H1 (cell line): Measurements from ENCODE around the gene LPIN2. TPM values are rescaled to one million over a fixed set of nuclear protein-coding genes. Genes with fewer than 3 reads are reported as not detected.

Source experiments
- CTCF ChIA-PET: fragments of 300-600 bp; sonication (Branson Sonifier 250); formaldehyde crosslinking; loops from one replicate; lab custom pipeline; 2021; ENCODE audit not compliant: partially characterized antibody; lab: Charles Lee
- POLR2A ChIA-PET: fragments of 300-600 bp; sonication (Branson Sonifier 250); formaldehyde crosslinking; loops from one replicate; lab custom pipeline; 2021; ENCODE audit warnings: inconsistent platforms; ENCODE audit not compliant: partially characterized antibody; lab: Charles Lee
- DNase-seq, 2 experiments: peaks; one replicate each; pipeline versions ENCODE4 v3.0.0 to v3.0.0-alpha.2; 2010 to 2022; ENCODE audit warnings: low spot score in 2 of 2, low read depth in 1 of 2, mixed read lengths in 1 of 2
- FAIRE-seq: peaks from 2 replicates; lab custom pipeline; 2011; peaks lifted over from hg19 to GRCh38; lab: Jason Lieb, UNC
- H2AFZ ChIP-seq: 2 replicates; pipeline ENCODE4 v1.8.1; 2012; ENCODE audit warnings: low read length, inconsistent platforms
- H2AK5ac ChIP-seq: 2 replicates; pipeline ENCODE4 v1.6.1; 2013; ENCODE audit warnings: low read depth, low read length
- H2BK120ac ChIP-seq: replicated peaks from 2 replicates; pipeline ENCODE3; 2013; ENCODE audit warnings: low read depth, low read length, inconsistent platforms
- H2BK12ac ChIP-seq: 2 replicates; pipeline ENCODE4 v1.6.1; 2013; ENCODE audit warnings: low read depth, low read length
- H2BK15ac ChIP-seq: 2 replicates; pipeline ENCODE4 v1.6.1; 2013; ENCODE audit warnings: low read length
- H2BK20ac ChIP-seq: 2 replicates; pipeline ENCODE4 v1.6.1; 2013; ENCODE audit warnings: low read length
- H2BK5ac ChIP-seq: 2 replicates; pipeline ENCODE4 v1.6.1; 2013; ENCODE audit warnings: low read depth, low read length
- H3K14ac ChIP-seq: 2 replicates; pipeline ENCODE4 v1.6.1; 2013; ENCODE audit warnings: inconsistent platforms; ENCODE audit not compliant: insufficient read length
- H3K18ac ChIP-seq: 2 replicates; pipeline ENCODE4 v1.6.1; 2013; ENCODE audit warnings: low read length; ENCODE audit errors: extremely low read depth
- H3K23ac ChIP-seq: 2 replicates; pipeline ENCODE4 v1.6.1; 2013; ENCODE audit warnings: inconsistent platforms; ENCODE audit not compliant: insufficient read length
- H3K23me2 ChIP-seq: 2 replicates; pipeline ENCODE4 v1.6.1; 2013; ENCODE audit warnings: low read depth, low read length
- H3K27ac ChIP-seq: 2 replicates; pipeline ENCODE4 v1.6.1; 2011; ENCODE audit warnings: low read depth, low read length, inconsistent platforms
- H3K27me3 ChIP-seq, 4 experiments: replicated peaks in 1 of 4; 1 replicate in 1 of 4; 2 replicates in 3 of 4; pipeline versions ENCODE4 v1.6.1 to v1.8.1; 2011 to 2013; ENCODE audit warnings: low read length in 3 of 4, mild to moderate bottlenecking in 3 of 4, inconsistent platforms in 2 of 4, mixed read lengths in 2 of 4, moderate library complexity in 1 of 4; ENCODE audit not compliant: control insufficient read depth in 3 of 4, insufficient read depth in 3 of 4; ENCODE audit errors: extremely low read depth in 1 of 4
- H3K36me3 ChIP-seq, 4 experiments: 2 replicates each; pipeline versions ENCODE4 v1.6.1 to v1.8.1; 2011 to 2013; ENCODE audit warnings: mild to moderate bottlenecking in 4 of 4, low read length in 3 of 4, moderate library complexity in 2 of 4, control low read depth in 1 of 4, inconsistent platforms in 1 of 4; ENCODE audit not compliant: insufficient read depth in 4 of 4, control insufficient read depth in 2 of 4
- H3K4ac ChIP-seq: replicated peaks from 2 replicates; pipeline ENCODE3; 2013; ENCODE audit warnings: low read length, low read depth, mixed read lengths, inconsistent platforms; ENCODE audit not compliant: insufficient read length
- H3K4me1 ChIP-seq, 4 experiments: replicated peaks in 1 of 4; 1 replicate in 1 of 4; 2 replicates in 3 of 4; pipeline versions ENCODE4 v1.6.1 to v1.8.1; 2011 to 2013; ENCODE audit warnings: low read length in 3 of 4, inconsistent platforms in 2 of 4, mixed read lengths in 1 of 4; ENCODE audit not compliant: insufficient read depth in 4 of 4, control insufficient read depth in 3 of 4
- H3K4me2 ChIP-seq, 2 experiments: 2 replicates each; pipeline versions ENCODE4 v1.6.1 to v1.8.1; 2011 to 2013; ENCODE audit warnings: low read depth in 2 of 2, low read length in 2 of 2, control low read depth in 1 of 2, inconsistent platforms in 1 of 2, mild to moderate bottlenecking in 1 of 2; ENCODE audit not compliant: insufficient read depth in 1 of 2
- H3K4me3 ChIP-seq, 4 experiments: fragments of 200-600, 300-600 bp in 1 of 4; sonication (generic), shearing (Covaris generic), sonication (Bioruptor Twin) in 1 of 4; 2 replicates each; pipeline versions ENCODE4 v1.5.1 to v1.8.1; 2011 to 2016; ENCODE audit warnings: low read length in 4 of 4, low read depth in 3 of 4, control low read depth in 2 of 4, inconsistent platforms in 2 of 4, mild to moderate bottlenecking in 2 of 4, mixed read lengths in 1 of 4, moderate library complexity in 1 of 4; ENCODE audit not compliant: insufficient read depth in 2 of 4; ENCODE audit errors: extremely low read depth in 1 of 4
- H3K56ac ChIP-seq: replicated peaks from 2 replicates; pipeline ENCODE3; 2013; ENCODE audit warnings: low read depth, mild to moderate bottlenecking, mixed read lengths, low read length, inconsistent platforms; ENCODE audit not compliant: insufficient read length
- H3K79me1 ChIP-seq: 2 replicates; pipeline ENCODE4 v1.6.1; 2013; ENCODE audit warnings: low read depth, low read length, control low read depth
- H3K79me2 ChIP-seq, 2 experiments: 2 replicates each; pipeline versions ENCODE4 v1.6.1 to v1.8.1; 2012 to 2013; ENCODE audit warnings: low read length in 2 of 2, mild to moderate bottlenecking in 2 of 2, inconsistent platforms in 1 of 2; ENCODE audit not compliant: insufficient read depth in 2 of 2, control insufficient read depth in 1 of 2
- H3K9ac ChIP-seq, 4 experiments: replicated peaks in 1 of 4; 1 replicate in 1 of 4; 2 replicates in 3 of 4; pipeline versions ENCODE4 v1.6.1 to v1.8.1; 2011 to 2013; ENCODE audit warnings: low read depth in 3 of 4, low read length in 3 of 4, control low read depth in 2 of 4, mild to moderate bottlenecking in 2 of 4, moderate library complexity in 2 of 4, inconsistent platforms in 1 of 4; ENCODE audit errors: extremely low read depth in 1 of 4
- H3K9me3 ChIP-seq, 2 experiments: 2 replicates each; pipeline versions ENCODE4 v1.6.1 to v1.8.1; 2012 to 2013; ENCODE audit warnings: mild to moderate bottlenecking in 2 of 2, moderate library complexity in 2 of 2, control low read depth in 1 of 2, inconsistent platforms in 1 of 2, low read depth in 1 of 2, low read length in 1 of 2, mixed read lengths in 1 of 2; ENCODE audit not compliant: insufficient read depth in 2 of 2
- H4K20me1 ChIP-seq, 2 experiments: replicated peaks in 1 of 2; 2 replicates each; pipeline versions ENCODE3 to v1.8.1; 2011 to 2013; ENCODE audit warnings: inconsistent platforms in 2 of 2, low read length in 2 of 2, mild to moderate bottlenecking in 1 of 2; ENCODE audit not compliant: insufficient read depth in 2 of 2, control insufficient read depth in 1 of 2
- H4K5ac ChIP-seq: 2 replicates; pipeline ENCODE4 v1.6.1; 2013; ENCODE audit warnings: low read length, low read depth, mixed read lengths, inconsistent platforms; ENCODE audit not compliant: insufficient read length
- H4K8ac ChIP-seq: 2 replicates; pipeline ENCODE4 v1.8.0; 2013; ENCODE audit warnings: mild to moderate bottlenecking, moderate library complexity, low read length, inconsistent platforms; ENCODE audit not compliant: insufficient read depth; ENCODE audit errors: extremely low read depth
- H4K91ac ChIP-seq: replicated peaks from 2 replicates; pipeline ENCODE3; 2013; ENCODE audit warnings: low read length, mixed read lengths, inconsistent platforms; ENCODE audit not compliant: insufficient read length
- EGR1 ChIP-seq: IDR thresholded peaks from 2 replicates; pipeline ENCODE4 v1.6.1; 2011; ENCODE audit warnings: low read depth, low read length, borderline replicate concordance
- POLR2A ChIP-seq, 2 experiments: IDR thresholded peaks; 1 replicate in 1 of 2; 2 replicates in 1 of 2; pipeline ENCODE4 v1.6.1; 2011; ENCODE audit warnings: low read depth in 2 of 2, low read length in 2 of 2, mild to moderate bottlenecking in 2 of 2; ENCODE audit errors: control extremely low read depth in 1 of 2
- POLR2AphosphoS5 ChIP-seq: IDR thresholded peaks from 2 replicates; pipeline ENCODE4 v1.6.1; 2011; ENCODE audit warnings: low read depth, low read length
- WGBS, 2 experiments: shearing (Covaris generic) in 1 of 2; methylation state at CpG; one replicate each; pipeline versions ENCODE4 v1.1.6 to v1.1.7; 2013 to 2015; ENCODE audit warnings: low lambda C conversion rate in 2 of 2, mixed read lengths in 2 of 2, inconsistent platforms in 1 of 2, low coverage in 1 of 2, missing lambda C conversion rate in 1 of 2; ENCODE audit not compliant: insufficient replicate concordance in 2 of 2, insufficient coverage in 1 of 2, insufficient read length in 1 of 2; ENCODE audit errors: extremely low coverage in 1 of 2, missing lambda C conversion rate in 1 of 2; 5-methylcytosine and 5-hydroxymethylcytosine counted together
- polyA plus RNA-seq, 7 experiments: library from polyadenylated mRNA; depleted of rRNA in 3 of 7; stranded (reverse) in 5 of 7; unstranded in 2 of 7; fragments of >200 nt in 5 of 7; fragments of 200-250 nt in 2 of 7; gene quantifications; 1 replicate in 5 of 7; 2 replicates in 1 of 7; 4 replicates in 1 of 7; pipeline versions ENCODE4 v1.2.1 to v1.2.3, GENCODE V29; 2011 to 2013; ENCODE audit warnings: missing spikeins in 2 of 7, mixed read lengths in 2 of 7
- total RNA-seq: library from RNA; stranded (reverse); fragmentation: NEBNext Ultra II Directional; extraction: Animal tissue kit (Norgen Biotek cat#: 25700); gene quantifications from 2 replicates; pipeline ENCODE4 v1.2.1, GENCODE V29; 2021

Gene LPIN2
- total and polyA plus RNA-seq, 2 of the 8 experiments (the other 6 are each of a cell fraction or from before 2014, with no cell fraction given): 7.4 to 14.2 TPM

DNA sequence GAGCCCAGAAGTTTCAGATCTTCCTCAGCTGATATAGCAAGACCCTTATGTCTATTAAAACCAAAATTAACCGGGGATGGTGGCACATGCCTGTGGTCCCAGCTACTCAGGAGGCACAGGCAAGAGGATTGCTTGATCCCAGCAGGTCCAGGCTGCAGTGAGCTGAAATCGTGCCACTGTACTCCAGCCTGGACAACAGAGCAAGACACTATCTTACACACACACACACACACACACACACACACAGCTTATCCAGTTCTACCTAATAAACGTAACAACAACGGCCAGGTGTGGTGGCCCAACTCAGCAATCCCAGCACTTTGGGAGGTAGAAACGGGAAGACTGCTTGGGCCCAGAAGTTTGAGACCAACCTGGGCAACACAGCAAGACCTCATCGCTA, 7.5 kb downstream of the LPIN2 start:
- Histone ChIP-seq H3K23ac (no peak overlapping the region), H3K23me2 (no peaks in the 10 kb centered on the region), H3K9me3 (peaks cover 7 to 11% of the 10 kb centered on the region in 2 experiments; a peak in 3 of 4 replicates), H4K8ac (no peak overlapping the region), H2BK15ac (no peak overlapping the region), H3K79me1 (peaks cover 5% of the 10 kb centered on the region; the same call in 1 of the 2 replicates), H3K14ac (no peak overlapping the region), H2BK120ac (no peak overlapping the region), H3K36me3 (peaks cover 3 to 9% (median 7%) of the 10 kb centered on the region in 4 experiments; a peak in 4 of 8 replicates), H3K27me3 (no peaks in the 10 kb centered on the region), H3K4me3 (no peak overlapping the region), H2AK5ac (no peak overlapping the region), H3K18ac (no peak overlapping the region), H3K4me2 (no peak overlapping the region), H3K79me2 (peaks cover 2 to 83% of the 10 kb centered on the region in 2 experiments; a peak in 2 of 4 replicates), H3K9ac (no peak overlapping the region), H4K5ac (no peak overlapping the region), H3K4me1 (peaks cover 0 to 3% (median 0%) of the 10 kb centered on the region in 4 experiments; a peak in 1 of 7 replicates), H2BK12ac (no peak overlapping the region), H4K91ac (no peak overlapping the region), H3K4ac (no peak overlapping the region), H2AFZ (no peak overlapping the region), H2BK20ac (no peak overlapping the region), H3K56ac (no peak overlapping the region), H3K27ac (no peak overlapping the region), H2BK5ac (no peak overlapping the region), H4K20me1 (peaks cover 0 to 2% of the 10 kb centered on the region in 2 experiments)
- WGBS, 2 experiments: 81% methylated on average over 6 of the region's 6 CpGs; no CpG with 5 or more reads in 1 of the 2 experiments
- no peak for TF ChIP-seq EGR1
- no peak for TF ChIP-seq POLR2AphosphoS5
- TF ChIP-seq POLR2A (IDR thresholded peaks at IDR 0.05; ENCODE audit: control extremely low read depth in 1 of 2, low read depth in 2 of 2, low read length in 2 of 2): no peak
- DNase-seq (no peak), FAIRE-seq (no peak)
- CTCF ChIA-PET: interaction anchor here (1.1 to 1.3 kb wide), 2 partner anchors 11 to 57 kb away, joined by 4 to 7 read pairs; no protein-coding TSS in a partner anchor
- POLR2A ChIA-PET: no interaction called here
